GM19467 (cell line): ENCODE measurements around the gene PRTFDC1.
"Not testable (repeated sequence)": the region's sequence is repeated elsewhere in the genome, so short reads cannot be mapped to it uniquely, and the experiment has no call there.

Experiments used
- ATAC-seq: cut with Tn5 transposase; IDR thresholded peaks from one replicate; pipeline ENCODE4 v1.9.1; 2021; ENCODE audit warnings: mild to moderate bottlenecking, moderate library complexity; ENCODE audit not compliant: unreplicated experiment

Gene PRTFDC1

GRCh38 chr10:24935504-24936292, 16.7 kb downstream of the PRTFDC1 start:
- ATAC-seq, result no peak

DNA sequence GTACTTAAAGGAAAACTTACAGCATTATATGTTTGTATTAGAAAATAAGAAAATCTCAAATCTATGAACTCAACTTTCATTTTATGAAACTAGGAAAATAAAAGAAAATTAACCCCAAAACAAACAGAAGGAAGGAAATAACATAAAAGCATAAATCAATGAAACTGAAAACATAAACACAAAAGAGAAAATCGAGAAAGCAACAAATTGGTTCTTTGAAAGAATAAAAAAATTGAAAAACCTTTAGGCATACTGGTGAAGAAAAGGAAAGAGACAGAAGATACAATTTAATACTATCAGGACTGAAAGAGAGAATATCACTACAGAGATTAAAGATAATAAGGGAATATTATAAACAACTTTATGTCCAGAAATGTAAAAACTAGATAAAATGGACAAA, 21.2 kb downstream of the PRTFDC1 start:
- ATAC-seq, result no peak

- peak; percentile 76 for ATAC-seq
These were observed 22.0 kb downstream of the PRTFDC1 start for GRCh38 chr10:24930427-24930826.

GRCh38 chr10:24929904-24930303, 22.5 kb downstream of the PRTFDC1 start:
- no peak for ATAC-seq

- no peak for ATAC-seq
These were observed 23.3 kb downstream of the PRTFDC1 start for GRCh38 chr10:24929056-24929544.

DNA sequence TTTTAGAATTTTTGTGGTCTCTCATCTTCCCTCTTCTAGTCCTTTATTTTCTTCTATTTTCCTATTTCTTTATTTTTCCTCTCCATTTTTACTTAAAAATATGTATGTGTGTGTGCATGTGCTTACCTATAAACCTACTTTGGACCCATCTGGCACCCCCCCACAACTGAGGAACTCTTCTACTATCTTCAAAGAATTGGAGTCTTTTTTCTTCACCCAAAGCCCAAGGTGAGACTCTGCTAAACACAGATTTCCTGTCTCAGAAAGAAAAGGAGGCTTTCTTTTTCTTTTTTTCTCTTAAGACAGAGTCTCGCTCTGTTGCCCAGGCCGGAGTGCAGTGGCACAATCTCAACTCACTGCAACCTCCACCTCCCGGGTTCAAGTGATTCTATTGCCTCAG, 24.2 kb downstream of the PRTFDC1 start:
- no peak for ATAC-seq

DNA sequence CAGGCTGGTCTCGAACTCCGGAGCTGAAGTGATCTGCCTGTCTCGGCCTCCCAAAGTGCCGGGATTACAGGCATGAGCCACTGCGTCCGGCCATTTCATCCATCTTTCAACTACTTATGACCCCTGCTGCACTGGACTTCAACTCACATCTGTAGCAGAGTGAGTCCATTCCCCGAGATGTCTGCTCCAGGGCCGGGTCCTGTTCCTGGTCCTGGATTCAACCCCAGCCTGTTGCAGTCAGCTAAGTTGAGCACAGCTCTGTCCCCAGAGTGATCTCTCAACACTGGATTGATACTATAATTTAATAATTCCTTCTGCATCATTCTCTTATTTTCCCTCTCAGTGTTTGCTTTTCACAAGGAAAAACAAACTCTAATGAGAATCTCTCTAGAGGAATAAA, 25.8 kb downstream of the PRTFDC1 start:
- no peak for ATAC-seq

GRCh38 chr10:24925799-24926198, 26.6 kb downstream of the PRTFDC1 start:
- ATAC-seq, result no peak

GRCh38 chr10:24924483-24924882, 27.9 kb downstream of the PRTFDC1 start:
- ATAC-seq, result not testable (repeated sequence)

DNA sequence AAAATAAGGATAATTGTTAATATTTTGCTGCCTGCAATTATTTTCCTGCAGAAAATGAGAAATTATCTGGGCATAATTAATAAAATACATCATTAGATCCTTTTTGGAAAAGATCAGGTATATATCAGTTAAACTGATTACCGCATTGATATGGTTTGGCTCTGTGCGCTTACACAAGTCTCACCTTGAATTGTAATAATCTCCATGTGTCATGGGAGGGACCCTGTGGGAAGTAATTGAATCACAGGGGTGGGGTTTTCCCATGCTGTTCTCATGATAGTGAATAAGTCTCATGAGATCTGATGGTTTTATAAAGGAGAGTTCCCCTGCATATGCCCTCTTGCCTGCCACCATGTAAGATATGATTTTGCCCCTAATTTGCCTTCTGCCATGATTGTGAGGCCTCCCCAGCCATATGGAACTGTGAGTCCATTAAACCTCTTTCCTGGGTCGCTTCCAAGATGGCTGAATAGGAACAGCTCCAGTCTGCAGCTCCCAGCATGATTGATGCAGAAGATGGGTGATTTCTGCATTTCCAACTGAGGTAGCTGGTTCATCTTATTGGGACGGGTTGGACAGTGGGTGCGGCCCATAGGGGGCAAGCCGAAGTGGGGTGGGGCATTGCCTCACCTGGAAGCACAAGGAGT, 30.1 kb downstream of the PRTFDC1 start:
- ATAC-seq, result not testable (repeated sequence)

DNA sequence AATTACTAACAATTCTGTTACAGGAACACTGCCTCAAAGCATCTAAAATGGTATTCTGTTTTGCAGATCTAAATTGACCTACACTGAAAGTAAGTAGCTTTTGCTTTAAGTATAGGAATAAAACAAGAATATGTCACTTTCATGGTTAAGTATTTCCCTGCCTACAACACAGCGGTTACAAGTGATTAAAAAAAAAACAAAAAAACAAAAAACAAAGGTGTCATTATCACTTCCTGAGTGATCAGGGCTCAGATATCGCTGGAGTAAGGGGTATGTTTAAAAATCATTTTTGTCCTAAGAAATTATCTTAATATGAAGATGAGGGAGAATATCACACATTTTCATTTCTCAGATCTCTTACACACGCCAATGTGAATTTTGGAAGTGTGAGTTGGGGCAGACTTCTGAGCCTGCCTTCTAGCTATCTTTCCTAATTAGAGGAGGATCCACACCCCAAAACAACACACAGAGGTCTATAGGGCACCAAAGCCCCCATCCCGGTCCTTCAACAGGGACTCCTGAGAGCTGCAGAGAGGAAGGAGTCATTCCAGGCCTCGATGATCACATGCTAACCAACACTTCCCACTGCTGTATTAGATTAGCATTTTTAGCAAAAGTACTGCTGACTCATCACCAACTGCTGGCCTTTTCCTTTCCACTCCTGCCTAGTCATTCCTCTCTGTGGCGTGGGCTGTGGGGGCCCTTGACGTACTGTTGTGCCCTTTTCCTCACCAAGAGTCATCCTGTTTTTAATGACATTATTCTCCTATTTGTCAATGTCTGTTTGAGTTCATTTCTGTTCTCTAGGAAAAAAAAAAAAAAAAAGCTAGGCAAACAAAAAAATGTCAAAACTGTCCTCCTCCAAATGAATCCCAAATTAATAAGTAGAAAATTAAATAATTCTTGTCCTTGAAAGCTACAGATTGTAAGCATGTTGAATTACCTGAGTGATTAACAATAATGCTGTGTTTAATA, 31.2 kb downstream of the PRTFDC1 start:
- ATAC-seq, result peak; percentile 74

DNA sequence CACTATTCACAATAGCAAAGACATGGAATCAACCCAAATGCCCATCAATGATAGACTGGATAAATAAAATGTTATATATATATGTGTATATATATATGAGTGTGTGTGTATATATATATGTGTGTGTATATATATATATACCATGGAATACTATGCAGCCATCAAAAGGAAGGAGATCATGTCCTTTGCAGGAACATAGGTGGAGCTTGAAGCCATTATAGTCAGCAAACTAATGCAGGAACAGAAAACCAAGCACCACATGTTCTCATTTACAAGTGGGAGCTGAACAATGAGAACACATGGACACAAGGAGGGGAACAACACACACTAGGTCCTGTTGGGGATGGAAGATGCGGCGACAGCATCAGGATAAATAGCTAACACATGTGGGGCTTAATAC, 32.2 kb downstream of the PRTFDC1 start:
- ATAC-seq, result not testable (repeated sequence)

GRCh38 chr10:24919629-24920028, 32.8 kb downstream of the PRTFDC1 start:
- not testable (repeated sequence) for ATAC-seq

DNA sequence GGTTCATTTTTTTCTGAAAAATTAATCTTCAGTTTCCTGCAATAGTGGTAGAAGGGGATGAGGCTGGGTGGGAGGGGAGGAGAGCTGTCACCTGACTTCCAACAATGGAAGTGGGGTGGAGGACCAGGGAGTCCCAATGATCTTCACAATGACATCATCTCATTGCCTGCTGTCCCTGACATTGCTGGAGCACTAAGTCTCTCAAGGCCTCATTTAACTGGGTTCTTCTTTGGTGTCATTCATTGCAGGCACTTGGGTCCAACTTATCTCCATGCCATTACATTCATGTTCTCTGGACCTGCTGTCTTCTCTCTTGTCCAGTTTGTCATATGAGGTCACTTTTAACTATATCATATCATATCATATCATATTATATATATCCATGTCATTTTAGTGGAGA, 34.4 kb downstream of the PRTFDC1 start:
- no peak for ATAC-seq

DNA sequence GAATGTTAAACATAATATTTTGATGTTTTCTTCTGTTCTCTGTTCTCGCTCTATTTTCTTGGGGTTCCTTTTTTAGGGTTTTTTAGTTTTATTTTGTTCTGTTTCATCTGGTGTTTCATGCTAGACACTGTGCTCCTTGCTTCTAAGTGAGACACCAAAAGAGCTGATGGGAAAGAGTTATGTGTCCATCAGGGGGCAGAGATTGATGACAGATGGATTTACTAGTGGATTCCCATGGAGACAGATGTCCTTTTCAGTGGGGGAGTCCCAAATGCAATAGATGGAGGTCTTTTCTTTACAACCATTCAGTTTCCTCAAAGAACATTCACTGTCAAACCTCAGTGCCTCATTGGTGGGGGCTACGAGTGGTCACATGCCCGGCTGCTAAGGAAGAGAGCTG, 34.9 kb downstream of the PRTFDC1 start:
- ATAC-seq, result no peak

DNA sequence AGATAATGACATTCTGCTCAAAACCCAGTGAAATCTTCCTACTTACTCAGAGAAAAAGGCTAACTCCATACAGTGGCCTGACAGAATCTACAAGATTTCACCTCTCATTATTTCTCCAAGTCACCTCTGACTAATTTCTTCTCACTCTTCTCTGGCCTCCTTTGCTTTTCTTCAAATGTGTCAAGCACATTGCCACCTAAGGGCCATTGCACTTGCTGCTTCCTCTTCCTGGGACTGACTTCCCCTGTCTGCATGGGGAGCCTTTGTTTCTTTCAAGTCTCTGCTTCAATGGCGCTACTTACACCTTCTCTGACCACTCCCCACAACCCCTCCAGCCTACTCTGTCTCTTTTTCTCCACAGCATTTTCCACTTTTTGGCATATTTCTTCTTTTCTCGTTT, 36.0 kb downstream of the PRTFDC1 start:
- no peak for ATAC-seq

DNA sequence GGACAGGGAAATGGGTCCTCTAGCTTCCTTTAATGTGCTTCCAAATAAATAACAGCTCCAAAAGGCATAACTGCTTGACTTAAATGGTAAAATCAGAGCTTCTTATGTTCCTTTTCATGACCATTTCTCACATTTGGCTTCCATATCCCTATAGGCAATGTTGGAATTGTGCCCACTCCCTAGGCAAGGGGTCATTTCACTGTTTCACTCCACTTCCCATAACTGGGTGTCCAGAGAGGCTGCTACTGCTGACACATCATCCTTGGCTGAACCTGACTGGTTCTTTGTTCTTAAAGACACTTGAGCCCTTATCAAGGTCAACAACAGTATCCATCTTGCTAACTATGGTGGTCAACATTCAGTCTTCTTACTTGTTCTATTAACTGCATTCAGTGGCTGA, 37.1 kb downstream of the PRTFDC1 start:
- ATAC-seq, result no peak

DNA sequence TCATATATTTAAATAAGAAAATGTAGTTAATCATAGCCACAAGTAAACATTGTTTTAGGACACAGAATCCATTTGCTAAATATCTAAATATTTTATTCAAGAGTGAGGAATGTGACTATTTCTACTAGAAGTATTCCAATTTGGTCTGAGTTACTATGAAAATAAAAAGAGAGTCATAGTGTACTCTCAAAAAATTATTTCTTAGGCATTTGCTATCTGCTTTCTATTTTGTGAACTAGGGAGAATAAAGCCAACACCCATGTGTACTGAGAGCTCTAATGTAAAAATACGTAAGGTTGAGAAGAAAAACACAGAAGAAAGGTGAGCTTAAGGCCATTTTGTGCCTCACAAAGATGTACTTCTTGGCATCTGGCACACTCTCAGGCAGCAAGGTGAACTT, 38.3 kb downstream of the PRTFDC1 start:
- no peak for ATAC-seq

- no peak for ATAC-seq
These were observed 40.2 kb downstream of the PRTFDC1 start for GRCh38 chr10:24912215-24912614.

GRCh38 chr10:24911029-24911428, 41.4 kb downstream of the PRTFDC1 start:
- no peak for ATAC-seq

- ATAC-seq, result no peak
These were observed 41.8 kb downstream of the PRTFDC1 start for GRCh38 chr10:24910574-24910973.
